Glomerular visceral epithelial cell (primary cell): ENCODE data around the gene ZNG1E.
"Not testable (repeated sequence)": the region's sequence is repeated elsewhere in the genome, so short reads cannot be mapped to it uniquely, and the experiment has no call there.

Experiments
- DNase-seq: peaks from one replicate; pipeline ENCODE4 v3.0.0-alpha.2; 2016; ENCODE audit errors: extremely low spot score

Gene ZNG1E

GRCh38 chr9:65675589-65676021 is at the start of gene ZNG1E:
TSS of gene ZNG1E (plus strand) at chr9:65675928. CDS start at chr9:65675977, 49 bp downstream.
- DNase-seq: peak; percentile 31

- not testable (repeated sequence) for DNase-seq
Observed at GRCh38 chr9:65673579-65673978, 2.1 kb upstream of the ZNG1E start.

- not testable (repeated sequence) for DNase-seq
Observed at GRCh38 chr9:65675018-65675417, 710 bp upstream of the ZNG1E start.

- DNase-seq: not testable (repeated sequence)
Observed at GRCh38 chr9:65676389-65676788, 661 bp downstream of the ZNG1E start.

GRCh38 chr9:65678533-65678932 is 2.8 kb downstream of the ZNG1E start:
- DNase-seq: not testable (repeated sequence)

GRCh38 chr9:65703550-65703949 is 27.8 kb downstream of the ZNG1E start:
- DNase-seq: not testable (repeated sequence)

GRCh38 chr9:65714445-65714844 is 38.7 kb downstream of the ZNG1E start:
- not testable (repeated sequence) for DNase-seq

GRCh38 chr9:65737096-65737564 is 61.4 kb downstream of the ZNG1E start, which contains the start of gene FOXD4L4:
TSS of gene FOXD4L4 (plus strand) at chr9:65737146. CDS start at chr9:65737146, 0 bp downstream.
- DNase-seq: not testable (repeated sequence)

GRCh38 chr9:65738133-65738532 is 62.4 kb downstream of the ZNG1E start:
- DNase-seq: not testable (repeated sequence)
